Mesendoderm (in vitro differentiated cells): ENCODE data around the gene IER5L.

Experiments
- DNase-seq: peaks from one replicate; pipeline ENCODE4 v3.0.0; 2013
- H2AK5ac ChIP-seq: 2 replicates; pipeline ENCODE4 v1.6.1; 2013; ENCODE audit warnings: low read length, inconsistent platforms
- H2BK120ac ChIP-seq: 2 replicates; pipeline ENCODE4 v1.6.1; 2013; ENCODE audit warnings: low read depth, mild to moderate bottlenecking, low read length, moderate library complexity, mixed read lengths
- H2BK15ac ChIP-seq: replicated peaks from 2 replicates; pipeline ENCODE4 v1.6.1; 2013; ENCODE audit warnings: low read depth, mild to moderate bottlenecking, moderate library complexity
- H2BK5ac ChIP-seq: 2 replicates; pipeline ENCODE4 v1.6.1; 2013; ENCODE audit warnings: low read length, inconsistent platforms
- H3K18ac ChIP-seq: 2 replicates; pipeline ENCODE4 v1.6.1; 2013; ENCODE audit warnings: mild to moderate bottlenecking, low read length, mixed read lengths
- H3K23ac ChIP-seq: one replicate; pipeline ENCODE4 v1.6.1; 2013; ENCODE audit warnings: low read length
- H3K27ac ChIP-seq: 2 replicates; pipeline ENCODE4 v1.5.1; 2013; ENCODE audit warnings: low read depth, mild to moderate bottlenecking, inconsistent platforms, low read length, moderate library complexity
- H3K27me3 ChIP-seq: 2 replicates; pipeline ENCODE4 v1.6.1; 2013; ENCODE audit warnings: low read length, control low read depth, mild to moderate bottlenecking, inconsistent platforms; ENCODE audit not compliant: insufficient read depth, poor library complexity
- H3K36me3 ChIP-seq: 2 replicates; pipeline ENCODE4 v1.6.1; 2013; ENCODE audit warnings: low read length, inconsistent platforms; ENCODE audit not compliant: control insufficient read depth, insufficient read depth
- H3K4ac ChIP-seq: one replicate; pipeline ENCODE4 v1.6.1; 2013; ENCODE audit warnings: low read depth, mild to moderate bottlenecking, low read length, moderate library complexity
- H3K4me1 ChIP-seq: 2 replicates; pipeline ENCODE4 v1.6.1; 2013; ENCODE audit warnings: low read depth, low read length, inconsistent platforms; ENCODE audit not compliant: control insufficient read depth
- H3K4me2 ChIP-seq: 2 replicates; pipeline ENCODE4 v1.6.1; 2013; ENCODE audit warnings: low read length
- H3K4me3 ChIP-seq: 2 replicates; pipeline ENCODE4 v1.5.1; 2013; ENCODE audit warnings: mild to moderate bottlenecking, low read length
- H3K56ac ChIP-seq: one replicate; pipeline ENCODE4 v1.6.1; 2013; ENCODE audit warnings: low read length
- H3K79me1 ChIP-seq: 2 replicates; pipeline ENCODE4 v1.6.1; 2013; ENCODE audit warnings: low read length, inconsistent platforms
- H3K79me2 ChIP-seq: 2 replicates; pipeline ENCODE4 v1.6.1; 2013; ENCODE audit warnings: mild to moderate bottlenecking, low read length; ENCODE audit not compliant: control insufficient read depth, insufficient read depth
- H3K9ac ChIP-seq: 2 replicates; pipeline ENCODE4 v1.6.1; 2013; ENCODE audit warnings: low read length, inconsistent platforms
- H4K5ac ChIP-seq: one replicate; pipeline ENCODE4 v1.6.1; 2013; ENCODE audit warnings: low read length
- H4K8ac ChIP-seq: one replicate; pipeline ENCODE4 v1.6.1; 2013; ENCODE audit warnings: low read depth, mild to moderate bottlenecking, control low read depth, low read length, moderate library complexity
- WGBS: extraction: QIAGEN DNeasy Blood & Tissue Kit; methylation state at CpG from one replicate; pipeline ENCODE4 v1.1.7; 2013; ENCODE audit warnings: low lambda C conversion rate, missing lambda C conversion rate; ENCODE audit not compliant: insufficient coverage; ENCODE audit errors: extremely low coverage; 5-methylcytosine and 5-hydroxymethylcytosine counted together

The IER5L gene

GRCh38 chr9:129126749-129127618, 51.1 kb downstream of the IER5L start:
- H3K18ac ChIP-seq: no peak overlapping the region
- H2AK5ac ChIP-seq: no peak overlapping the region
- H3K4me3 ChIP-seq: no peak overlapping the region
- WGBS: no CpG with 5 or more reads among the region's 10 CpGs
- H3K79me1 ChIP-seq: peaks cover 3% of the 10 kb centered on the region
- H4K8ac ChIP-seq: no peak overlapping the region
- peak overlapping the region; percentile 4 for H3K4me2 ChIP-seq
- H2BK5ac ChIP-seq: no peak overlapping the region
- H3K23ac ChIP-seq: no peak overlapping the region
- peaks cover 3% of the 10 kb centered on the region for H3K36me3 ChIP-seq
- peak; percentile 82 for DNase-seq
- peak overlapping the region; percentile 75 for H3K56ac ChIP-seq
- H3K27ac ChIP-seq: peak overlapping the region; percentile 79
- H3K27me3 ChIP-seq: no peaks in the 10 kb centered on the region
- H3K4ac ChIP-seq: no peak overlapping the region
- no peak overlapping the region for H2BK15ac ChIP-seq
- no peak overlapping the region for H4K5ac ChIP-seq
- H3K79me2 ChIP-seq: no peaks in the 10 kb centered on the region
- no peak overlapping the region for H2BK120ac ChIP-seq
- H3K9ac ChIP-seq: peak overlapping the region; percentile 57
- peaks cover 7% of the 10 kb centered on the region for H3K4me1 ChIP-seq
